ENCODE results near the gene DAGLB. TPM values are rescaled to one million over a fixed set of nuclear protein-coding genes. Genes with fewer than 3 reads are reported as not detected.
A peak's percentile ranks its signal among the peaks of the same experiment; 100 is the strongest.
"Not testable (repeated sequence)": the region's sequence is repeated elsewhere in the genome, so short reads cannot be mapped to it uniquely, and the experiment has no call there.

Gene DAGLB
- total RNA-seq, 1 donor from 2014 or later, result 30.3 TPM

DNA sequence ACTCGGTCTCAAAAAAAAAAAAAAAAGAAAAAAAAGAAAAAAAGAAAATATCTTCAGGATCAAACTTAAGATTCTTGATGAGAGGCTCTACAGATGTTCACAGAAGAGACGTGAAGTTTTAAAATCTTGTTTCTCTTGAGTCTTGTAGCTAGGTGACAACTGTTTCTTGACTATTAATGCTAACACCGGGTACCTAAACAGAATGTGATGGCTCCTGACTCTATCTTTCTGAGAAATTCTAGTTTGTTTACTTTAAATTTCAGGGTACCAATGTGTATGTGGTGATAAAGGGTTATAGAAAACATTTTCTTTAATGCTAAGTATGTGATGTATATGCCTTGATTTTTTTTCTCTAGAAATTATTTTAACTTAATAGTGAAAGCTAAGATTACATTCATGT lies 61.0 kb downstream of the DAGLB start:
- Mint-ChIP-seq H3K4me3 (ENCODE audit: low read depth) (no peak overlapping the region), H3K36me3 (ENCODE audit: insufficient read depth) (peaks cover 14% of the 10 kb centered on the region), H3K4me1 (ENCODE audit: low read depth) (peaks cover 42% of the 10 kb centered on the region), H3K9me3 (ENCODE audit: low read depth) (no peaks in the 10 kb centered on the region), H3K27me3 (no peaks in the 10 kb centered on the region), H3K27ac (peak overlapping the region; percentile 59)
- TF ChIP-seq, protein P1, sequence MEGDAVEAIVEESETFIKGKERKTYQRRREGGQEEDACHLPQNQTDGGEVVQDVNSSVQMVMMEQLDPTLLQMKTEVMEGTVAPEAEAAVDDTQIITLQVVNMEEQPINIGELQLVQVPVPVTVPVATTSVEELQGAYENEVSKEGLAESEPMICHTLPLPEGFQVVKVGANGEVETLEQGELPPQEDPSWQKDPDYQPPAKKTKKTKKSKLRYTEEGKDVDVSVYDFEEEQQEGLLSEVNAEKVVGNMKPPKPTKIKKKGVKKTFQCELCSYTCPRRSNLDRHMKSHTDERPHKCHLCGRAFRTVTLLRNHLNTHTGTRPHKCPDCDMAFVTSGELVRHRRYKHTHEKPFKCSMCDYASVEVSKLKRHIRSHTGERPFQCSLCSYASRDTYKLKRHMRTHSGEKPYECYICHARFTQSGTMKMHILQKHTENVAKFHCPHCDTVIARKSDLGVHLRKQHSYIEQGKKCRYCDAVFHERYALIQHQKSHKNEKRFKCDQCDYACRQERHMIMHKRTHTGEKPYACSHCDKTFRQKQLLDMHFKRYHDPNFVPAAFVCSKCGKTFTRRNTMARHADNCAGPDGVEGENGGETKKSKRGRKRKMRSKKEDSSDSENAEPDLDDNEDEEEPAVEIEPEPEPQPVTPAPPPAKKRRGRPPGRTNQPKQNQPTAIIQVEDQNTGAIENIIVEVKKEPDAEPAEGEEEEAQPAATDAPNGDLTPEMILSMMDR (IDR thresholded peaks at IDR 0.05; ENCODE audit: unreplicated experiment), result no peak
- no peak for DNase-seq (ENCODE audit: low spot score, unreplicated experiment)

DNA sequence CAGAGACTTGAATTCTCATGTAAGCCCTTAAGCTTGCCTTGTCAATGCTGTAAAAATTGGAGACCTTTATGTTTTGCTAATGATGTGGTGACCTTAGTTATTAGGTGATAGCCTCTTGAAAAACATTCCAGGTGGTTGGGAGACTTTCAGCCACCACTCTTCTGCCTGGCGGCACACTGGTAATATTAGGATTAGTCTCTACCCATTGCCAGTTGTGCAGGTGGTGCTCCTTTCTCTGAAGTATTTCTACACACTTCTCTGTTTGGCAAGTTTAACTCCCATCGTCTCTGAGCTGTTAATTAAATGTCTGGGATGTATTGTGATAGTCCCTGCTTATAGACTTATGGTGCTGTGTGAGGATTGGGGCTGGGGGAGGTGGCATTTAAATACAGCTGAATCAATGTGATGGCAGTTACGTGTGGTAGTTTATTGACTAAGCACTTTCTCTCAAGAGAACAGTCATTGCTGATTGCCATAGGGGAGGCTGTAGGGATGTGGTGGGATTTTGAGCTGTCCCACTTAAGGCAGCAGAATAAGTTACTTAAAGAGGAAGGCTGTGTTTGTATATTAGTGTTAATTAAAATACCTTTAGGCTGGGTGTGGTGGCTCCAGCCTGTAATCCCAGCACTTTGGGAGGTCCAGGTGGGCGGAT lies 61.7 kb downstream of the DAGLB start:
- H3K27me3 Mint-ChIP-seq, result no peaks in the 10 kb centered on the region
- H3K4me3 Mint-ChIP-seq (ENCODE audit: low read depth), result no peak overlapping the region
- peaks cover 35% of the 10 kb centered on the region for H3K4me1 Mint-ChIP-seq (ENCODE audit: low read depth)
- TF ChIP-seq, protein P1 (IDR thresholded peaks at IDR 0.05; ENCODE audit: unreplicated experiment), result no peak
- no peak for DNase-seq (ENCODE audit: low spot score, unreplicated experiment)
- peaks cover 12% of the 10 kb centered on the region for H3K36me3 Mint-ChIP-seq (ENCODE audit: insufficient read depth)
- peak overlapping the region; percentile 96 for H3K27ac Mint-ChIP-seq
- H3K9me3 Mint-ChIP-seq (ENCODE audit: low read depth), result no peaks in the 10 kb centered on the region

DNA sequence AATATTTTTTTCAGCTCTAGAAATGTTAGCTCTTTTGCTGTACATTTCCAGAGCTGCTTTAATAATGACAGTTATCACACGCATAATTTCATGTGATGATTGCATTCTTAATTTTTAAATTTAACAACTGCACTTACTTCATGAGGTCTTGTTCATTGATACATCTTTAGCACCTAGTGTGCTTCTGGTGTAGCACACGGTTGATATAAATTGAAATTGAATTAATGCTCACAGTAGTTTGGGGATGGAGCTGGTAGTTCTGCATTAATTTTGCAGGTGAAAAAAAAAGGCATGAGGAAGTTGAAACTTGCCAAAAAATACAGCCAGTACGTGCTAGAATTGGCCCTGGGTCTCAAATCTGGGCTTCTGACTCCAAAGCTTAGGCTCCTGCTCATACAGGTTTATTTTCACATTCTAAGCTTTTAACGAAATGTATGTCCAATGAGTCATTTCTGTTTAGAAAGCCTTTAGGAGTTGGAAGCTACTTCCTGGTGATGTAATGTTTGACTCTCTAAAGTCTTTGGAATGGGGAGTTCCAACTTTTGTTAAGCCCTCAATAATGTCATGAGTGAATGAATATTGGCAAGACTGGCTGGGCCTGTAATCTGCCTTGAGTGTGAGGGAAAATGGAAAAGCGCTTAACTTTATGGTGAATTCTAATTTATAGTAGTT lies 62.5 kb downstream of the DAGLB start:
- H3K4me3 Mint-ChIP-seq (ENCODE audit: low read depth), result no peak overlapping the region
- TF ChIP-seq, protein P1 (IDR thresholded peaks at IDR 0.05; ENCODE audit: unreplicated experiment), result no peak
- DNase-seq (ENCODE audit: low spot score, unreplicated experiment), result no peak
- no peaks in the 10 kb centered on the region for H3K27me3 Mint-ChIP-seq
- H3K4me1 Mint-ChIP-seq (ENCODE audit: low read depth), result peaks cover 38% of the 10 kb centered on the region
- H3K27ac Mint-ChIP-seq, result peak overlapping the region; percentile 96
- peaks cover 13% of the 10 kb centered on the region for H3K36me3 Mint-ChIP-seq (ENCODE audit: insufficient read depth)
- no peaks in the 10 kb centered on the region for H3K9me3 Mint-ChIP-seq (ENCODE audit: low read depth)

DNA sequence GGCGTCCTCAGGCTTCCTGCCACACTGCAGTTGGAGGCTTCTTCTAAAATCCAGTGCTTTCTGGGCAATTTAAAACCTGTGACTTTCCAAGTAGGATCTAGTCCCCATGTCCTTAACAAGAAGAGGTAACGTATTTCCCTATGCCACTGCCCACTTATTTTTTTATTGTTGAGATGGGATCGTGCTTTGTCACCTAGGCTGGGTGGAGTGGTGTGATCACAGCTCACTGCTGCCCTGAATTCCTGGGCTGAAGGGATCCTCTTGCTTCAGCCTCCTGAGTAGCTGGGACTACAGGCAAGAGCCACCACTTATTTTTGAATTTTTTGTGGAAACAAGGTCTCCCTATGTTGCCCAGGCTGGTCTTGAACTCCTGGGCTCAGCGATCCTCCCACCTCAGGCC lies 63.4 kb downstream of the DAGLB start:
- peaks cover 43% of the 10 kb centered on the region for H3K4me1 Mint-ChIP-seq (ENCODE audit: low read depth)
- H3K4me3 Mint-ChIP-seq (ENCODE audit: low read depth), result no peak overlapping the region
- TF ChIP-seq, protein P1 (IDR thresholded peaks at IDR 0.05; ENCODE audit: unreplicated experiment), result no peak
- DNase-seq (ENCODE audit: low spot score, unreplicated experiment), result no peak
- H3K27ac Mint-ChIP-seq, result peak overlapping the region; percentile 88
- H3K36me3 Mint-ChIP-seq (ENCODE audit: insufficient read depth), result peaks cover 18% of the 10 kb centered on the region
- H3K27me3 Mint-ChIP-seq, result no peaks in the 10 kb centered on the region
- H3K9me3 Mint-ChIP-seq (ENCODE audit: low read depth), result no peaks in the 10 kb centered on the region

DNA sequence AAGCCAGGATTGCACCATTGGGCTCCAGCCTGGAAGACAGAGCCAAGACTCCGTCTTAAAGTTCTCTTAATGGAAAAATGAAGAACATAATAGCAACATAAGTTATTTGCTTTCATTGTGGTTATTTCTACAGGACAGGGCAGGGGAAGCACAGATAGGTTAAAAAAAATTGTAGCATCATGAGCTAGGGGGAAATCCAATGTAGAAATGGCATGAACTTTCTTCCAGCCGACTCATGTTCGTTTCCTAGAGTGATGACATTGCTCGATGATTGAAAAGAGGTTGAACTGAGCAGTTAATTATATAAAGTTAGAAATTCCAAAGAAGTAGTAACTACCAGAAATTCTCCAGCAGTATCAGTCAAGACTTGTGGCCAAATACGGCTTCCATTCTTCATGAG lies 64.9 kb downstream of the DAGLB start:
- Mint-ChIP-seq H3K27ac (peak overlapping the region; percentile 67), H3K27me3 (no peaks in the 10 kb centered on the region), H3K9me3 (ENCODE audit: low read depth) (no peaks in the 10 kb centered on the region), H3K36me3 (ENCODE audit: insufficient read depth) (peaks cover 9% of the 10 kb centered on the region), H3K4me1 (ENCODE audit: low read depth) (peaks cover 41% of the 10 kb centered on the region), H3K4me3 (ENCODE audit: low read depth) (no peak overlapping the region)
- TF ChIP-seq, protein P1 (IDR thresholded peaks at IDR 0.05; ENCODE audit: unreplicated experiment), result no peak
- DNase-seq (ENCODE audit: low spot score, unreplicated experiment), result no peak

DNA sequence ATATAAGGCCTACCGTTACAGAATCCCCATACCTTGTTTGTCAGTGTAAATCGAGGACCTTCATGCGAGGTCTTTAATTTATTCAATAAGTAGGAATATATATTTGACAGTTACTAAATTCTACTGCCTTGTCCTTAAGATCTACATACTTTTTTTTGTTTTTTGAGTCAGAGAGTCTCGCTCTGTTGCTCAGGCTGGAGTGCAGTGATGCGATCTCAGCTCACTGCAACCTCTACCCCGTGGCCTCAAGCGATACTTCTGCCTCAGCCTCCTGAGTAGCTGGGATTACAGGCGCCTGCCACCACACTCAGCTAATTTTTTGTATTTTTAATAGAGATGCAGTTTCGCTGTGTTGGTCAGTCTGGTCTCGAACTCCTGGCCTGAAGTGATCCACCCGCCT lies 65.9 kb downstream of the DAGLB start:
- peak overlapping the region; percentile 46 for H3K27ac Mint-ChIP-seq
- H3K4me1 Mint-ChIP-seq (ENCODE audit: low read depth), result peaks cover 47% of the 10 kb centered on the region
- not testable (repeated sequence) for DNase-seq (ENCODE audit: low spot score, unreplicated experiment); H3K36me3 Mint-ChIP-seq (ENCODE audit: insufficient read depth); H3K27me3 Mint-ChIP-seq; H3K4me3 Mint-ChIP-seq (ENCODE audit: low read depth); H3K9me3 Mint-ChIP-seq (ENCODE audit: low read depth)

Measured in progenitor cell of endocrine pancreas (in vitro differentiated cells).